HG03460 (cell line): Measurements from ENCODE around the gene CARHSP1.
"Not testable (repeated sequence)": the region's sequence is repeated elsewhere in the genome, so short reads cannot be mapped to it uniquely, and the experiment has no call there.

ENCODE experiments used
- ATAC-seq: cut with Tn5 transposase; IDR thresholded peaks from one replicate; pipeline ENCODE4 v1.9.1; 2021; ENCODE audit not compliant: unreplicated experiment

The CARHSP1 gene

DNA sequence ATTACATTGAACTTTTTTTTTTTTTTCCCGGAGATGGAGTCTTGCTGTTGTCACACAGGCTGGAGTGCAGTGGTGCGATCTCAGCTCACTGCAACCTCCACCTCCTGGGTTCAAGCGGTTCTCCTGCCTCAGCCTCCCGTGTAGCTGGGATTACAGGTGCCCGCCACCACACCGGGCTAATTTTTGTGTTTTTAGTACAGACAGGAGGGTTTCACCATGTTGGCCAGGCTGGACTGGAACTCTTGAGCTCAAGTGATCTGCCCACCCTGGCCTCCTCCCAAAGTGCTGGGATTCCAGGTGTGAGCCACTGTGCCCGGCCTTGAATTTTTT is 5.0 kb upstream of the CARHSP1 start:
- not testable (repeated sequence) for ATAC-seq

DNA sequence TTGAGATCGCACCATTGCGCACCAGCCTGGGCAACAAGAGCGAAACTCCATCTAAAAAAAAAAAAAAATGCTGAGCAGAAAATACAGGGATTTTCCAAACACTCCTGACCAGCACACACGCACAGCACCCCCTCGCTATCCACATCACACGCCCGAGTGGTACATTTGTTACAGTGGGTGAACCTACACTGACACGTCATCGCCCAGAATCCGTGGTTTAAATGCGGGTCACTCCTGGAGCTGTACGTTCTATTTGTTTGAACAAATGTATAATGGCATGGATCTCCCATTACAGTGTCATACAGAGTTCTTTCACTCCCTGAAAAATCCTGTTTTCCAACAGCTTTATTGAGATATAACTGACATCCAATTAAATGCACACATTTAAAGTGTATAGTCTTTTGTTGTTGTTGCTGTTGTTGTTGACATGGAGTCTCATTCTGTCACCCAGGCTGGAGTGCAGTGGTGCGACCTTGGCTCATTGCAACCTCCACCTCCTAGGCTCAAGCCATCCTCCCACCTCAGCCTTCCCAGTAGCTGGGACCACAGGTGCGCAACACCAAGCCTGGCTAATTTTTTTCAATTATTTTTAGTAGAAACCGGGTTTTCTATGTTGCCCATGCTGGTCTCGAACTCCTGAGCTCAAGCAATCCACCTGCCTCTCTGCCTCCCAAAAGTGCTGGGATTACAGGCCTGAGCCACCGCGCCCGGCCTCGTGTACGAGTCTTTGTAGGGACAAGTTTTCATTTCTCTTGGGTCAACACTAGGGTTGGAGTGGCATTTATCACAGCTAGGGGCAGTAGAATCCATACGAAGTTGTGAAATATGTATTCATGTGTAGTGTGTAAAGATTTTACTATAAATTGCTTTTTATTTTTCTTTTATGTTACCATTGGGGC is 4.4 kb upstream of the CARHSP1 start:
- no peak for ATAC-seq

DNA sequence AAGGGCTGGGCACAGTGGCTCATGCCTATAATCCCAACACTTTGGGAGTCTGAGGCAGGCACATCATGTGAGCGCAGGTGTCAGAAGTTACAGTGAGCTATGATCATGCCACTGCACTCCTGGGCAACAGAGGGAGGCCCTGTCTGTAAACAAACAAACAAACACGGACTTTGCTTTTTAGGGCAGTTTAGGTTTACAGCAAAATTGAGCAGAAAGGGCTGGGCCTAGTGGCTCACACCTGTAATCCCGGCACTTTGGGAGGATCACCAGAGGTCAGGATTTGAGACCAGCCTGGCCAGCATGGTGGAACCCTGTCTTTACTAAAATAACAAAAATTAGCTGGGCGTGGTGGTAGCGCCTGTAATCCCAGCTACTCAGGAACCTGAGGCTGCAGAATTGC is 3.3 kb upstream of the CARHSP1 start:
- no peak for ATAC-seq

DNA sequence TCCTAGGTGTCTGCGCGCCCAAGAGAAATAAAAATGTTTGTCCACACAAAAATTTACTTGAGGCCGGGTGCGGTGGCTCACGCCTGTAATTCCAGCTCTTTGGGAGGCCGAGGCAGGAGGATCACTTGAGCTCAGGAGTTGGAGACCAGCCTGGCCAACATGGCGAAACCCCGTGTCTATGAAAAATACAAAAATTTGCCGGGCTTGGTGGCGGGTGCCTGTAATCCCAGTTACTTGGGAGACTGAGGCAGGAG is 1.1 kb upstream of the CARHSP1 start:
- ATAC-seq, result not testable (repeated sequence)

DNA sequence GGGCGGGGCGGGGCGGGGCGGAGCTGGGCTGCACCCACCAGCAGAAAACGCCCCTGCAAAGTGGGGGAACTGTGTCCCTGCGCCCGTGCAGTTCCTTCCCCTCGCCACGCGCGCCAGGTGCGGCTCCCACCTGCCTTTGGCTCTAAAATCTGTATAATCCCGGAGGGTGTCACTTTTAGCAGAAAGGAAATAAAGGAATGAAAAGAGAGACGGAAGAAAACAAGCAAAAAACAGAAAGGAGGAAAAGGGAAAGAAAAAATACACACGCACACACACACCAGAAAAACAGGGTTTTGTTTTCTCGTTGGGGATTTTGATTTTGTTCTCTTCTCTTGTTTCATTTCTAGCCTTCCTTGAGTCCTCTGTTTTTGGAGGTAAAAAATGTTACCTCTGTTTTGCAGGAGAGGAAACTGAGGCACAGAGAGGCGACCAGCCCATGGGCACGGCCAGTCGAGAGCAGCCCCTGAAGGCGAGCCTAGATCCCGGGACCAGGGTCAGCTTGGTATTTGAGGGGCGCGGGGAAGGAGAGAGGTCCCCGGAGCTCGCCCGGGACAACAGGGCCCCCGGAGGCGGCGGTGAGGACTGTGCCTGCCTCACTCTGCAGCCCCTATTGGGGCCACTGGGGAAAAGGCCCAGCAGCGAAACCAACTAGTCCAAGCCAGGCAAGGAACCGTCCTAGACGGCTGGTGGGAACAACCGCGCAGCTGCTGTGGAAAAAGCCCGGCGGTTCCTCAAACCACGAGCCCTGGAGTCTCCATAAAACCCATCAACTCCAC is 594 bp upstream of the CARHSP1 start:
- ATAC-seq, result no peak

DNA sequence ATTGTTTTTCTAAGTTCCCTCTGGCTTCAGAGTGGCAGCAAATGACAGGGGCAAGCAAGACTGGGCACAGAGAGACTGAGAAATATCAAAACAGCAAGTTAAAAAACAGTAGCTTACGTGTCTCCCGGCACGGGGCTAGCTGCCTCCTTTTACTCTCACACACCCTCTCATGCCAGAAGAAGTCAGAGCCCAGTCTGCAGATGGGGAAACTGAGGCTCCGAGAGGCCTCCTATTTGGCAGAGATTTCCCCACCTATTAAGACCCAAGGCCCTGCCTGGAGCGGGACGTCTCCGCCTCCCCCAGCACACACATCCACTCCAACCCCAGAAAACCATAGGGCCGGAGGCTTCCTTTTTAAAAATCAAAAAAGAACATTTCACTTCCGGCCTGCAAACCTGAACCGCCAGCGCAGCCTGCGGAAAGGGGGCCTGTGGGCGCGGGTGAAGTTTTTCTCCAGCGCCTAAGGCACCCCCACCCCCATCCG is 832 bp downstream of the CARHSP1 start:
- no peak for ATAC-seq

- ATAC-seq, result no peak
Observed at GRCh38 chr16:8867216-8867931, 1.4 kb downstream of the CARHSP1 start.

DNA sequence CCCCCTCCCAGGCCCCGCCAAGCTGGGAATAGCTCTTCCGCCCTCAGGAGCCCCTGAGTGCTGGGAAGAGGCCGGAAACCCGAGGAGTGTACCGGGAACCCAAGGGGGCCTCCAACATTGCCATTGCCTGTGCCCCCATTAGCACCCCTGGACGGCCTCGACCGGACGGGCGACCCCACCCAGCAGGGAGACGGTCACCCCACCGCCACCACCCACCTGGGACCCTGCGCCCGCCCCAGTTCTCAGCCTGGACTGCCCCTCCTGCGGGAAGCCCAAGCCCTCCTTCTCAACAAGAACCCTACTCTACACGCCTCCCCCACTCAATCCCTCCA is 2.0 kb downstream of the CARHSP1 start:
- ATAC-seq, result no peak

GRCh38 chr16:8866118-8866883 is 2.5 kb downstream of the CARHSP1 start:
- no peak for ATAC-seq

DNA sequence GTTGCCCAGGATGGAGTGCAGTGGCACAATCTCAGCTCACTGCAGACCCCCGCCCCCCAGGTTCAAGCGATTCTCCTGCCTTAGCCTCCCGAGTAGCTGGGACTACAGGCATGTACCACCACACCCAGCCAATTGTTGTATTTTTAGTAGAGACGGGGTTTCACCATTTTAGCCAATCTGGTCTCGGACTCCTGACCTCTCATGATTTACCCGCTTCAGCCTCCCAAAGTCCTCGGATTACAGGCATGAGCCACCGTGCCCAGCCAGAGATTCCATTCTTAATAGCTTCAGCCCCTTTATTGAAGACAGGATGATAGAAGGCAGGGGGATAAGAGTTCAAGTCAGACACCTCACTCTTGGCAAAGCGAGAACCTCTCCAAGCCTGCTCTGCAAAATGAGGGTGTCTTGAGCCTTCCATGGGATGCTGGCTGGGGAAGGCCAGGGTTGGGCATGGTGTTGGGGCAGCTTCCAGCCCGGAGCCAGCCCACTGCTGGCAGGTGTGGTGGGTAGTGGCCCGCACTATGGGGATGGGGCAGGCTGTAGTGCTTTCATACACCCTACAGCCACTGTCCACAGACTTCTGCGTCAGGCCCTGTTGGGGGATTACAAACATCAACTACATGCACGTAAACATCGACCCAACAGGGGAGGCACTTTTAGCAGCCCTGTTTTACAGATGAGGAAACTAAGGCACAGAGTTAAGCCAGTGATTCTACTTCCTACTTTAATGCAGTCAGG is 3.5 kb downstream of the CARHSP1 start:
- ATAC-seq, result no peak

GRCh38 chr16:8864480-8865110 is 4.2 kb downstream of the CARHSP1 start:
- no peak for ATAC-seq

DNA sequence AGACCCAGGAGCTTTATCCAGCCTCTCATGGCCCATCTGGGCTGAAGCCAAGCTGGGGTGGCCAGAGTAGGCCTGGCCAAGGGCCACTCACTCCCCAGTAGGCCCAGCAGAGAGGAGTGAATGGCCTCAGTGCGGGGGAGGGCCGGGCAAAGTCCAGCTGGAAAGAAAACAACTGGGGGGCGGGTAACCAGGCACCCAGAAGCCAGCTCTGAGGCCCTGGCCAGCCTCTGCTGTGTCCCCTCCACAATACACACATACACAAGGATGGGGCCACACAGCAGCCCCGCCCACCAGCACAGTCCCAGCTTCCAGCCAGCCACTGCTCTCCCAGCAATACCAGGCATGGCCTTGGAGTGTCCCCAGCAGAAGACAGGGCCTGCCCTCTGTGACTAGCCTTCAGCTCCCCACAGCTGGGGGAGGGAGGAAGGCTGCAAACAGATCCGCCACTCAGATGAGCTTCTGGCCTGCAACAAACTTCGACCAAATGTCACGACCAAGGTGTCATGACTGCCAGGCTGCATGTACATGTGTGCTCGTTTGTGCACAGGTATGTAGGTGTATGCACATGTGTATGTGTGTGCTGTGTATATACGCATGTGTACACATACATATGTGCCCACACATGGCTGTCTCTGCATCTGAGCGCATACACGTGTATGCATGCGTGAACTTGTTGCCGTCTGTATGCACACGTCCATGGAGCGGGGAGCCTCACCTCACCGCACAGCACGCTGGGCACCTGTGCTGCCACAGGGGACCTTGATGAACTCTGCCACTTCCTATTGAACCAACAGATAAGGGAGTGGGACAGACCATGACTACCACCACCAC is 5.0 kb downstream of the CARHSP1 start:
- no peak for ATAC-seq

- ATAC-seq, result no peak
Observed at GRCh38 chr16:8862309-8863130, 6.3 kb downstream of the CARHSP1 start.

- ATAC-seq, result no peak
Observed at GRCh38 chr16:8861563-8862308, 7.1 kb downstream of the CARHSP1 start.

- no peak for ATAC-seq
Observed at GRCh38 chr16:8859913-8860881, 8.6 kb downstream of the CARHSP1 start.
